Kidney epithelial cell (primary cell): ENCODE data around the gene EIF1B. TPM values are rescaled to one million over a fixed set of nuclear protein-coding genes. Genes with fewer than 3 reads are reported as not detected.

ENCODE experiments used
- DNase-seq: peaks from one replicate; pipeline ENCODE4 v3.0.0-alpha.2; 2010; ENCODE audit warnings: low read depth
- H3K27me3 ChIP-seq: 2 replicates; pipeline ENCODE4 v1.6.0; 2011; ENCODE audit warnings: low read length; ENCODE audit not compliant: control insufficient read depth, insufficient read depth
- H3K36me3 ChIP-seq: 2 replicates; pipeline ENCODE4 v1.5.1; 2011; ENCODE audit warnings: low read length; ENCODE audit not compliant: control insufficient read depth, insufficient read depth
- H3K4me3 ChIP-seq: 2 replicates; pipeline ENCODE4 v1.5.1; 2011; ENCODE audit warnings: low read depth, mild to moderate bottlenecking, control low read depth, low read length
- total RNA-seq: library from RNA; depleted of rRNA; stranded (reverse); fragments of >200 nt; gene quantifications from 2 replicates; pipeline ENCODE4 v1.2.3, GENCODE V29; 2015
- TF ChIP-seq, protein P1 (sequence below): IDR thresholded peaks from 2 replicates; pipeline ENCODE4 v1.5.1; 2011; ENCODE audit warnings: mild to moderate bottlenecking, moderate library complexity, low read length, control low read depth, inconsistent platforms; ENCODE audit not compliant: insufficient read depth, poor library complexity, severe bottlenecking

EIF1B gene
- 18.9 and 38.1 TPM in 2 replicates for total RNA-seq

DNA sequence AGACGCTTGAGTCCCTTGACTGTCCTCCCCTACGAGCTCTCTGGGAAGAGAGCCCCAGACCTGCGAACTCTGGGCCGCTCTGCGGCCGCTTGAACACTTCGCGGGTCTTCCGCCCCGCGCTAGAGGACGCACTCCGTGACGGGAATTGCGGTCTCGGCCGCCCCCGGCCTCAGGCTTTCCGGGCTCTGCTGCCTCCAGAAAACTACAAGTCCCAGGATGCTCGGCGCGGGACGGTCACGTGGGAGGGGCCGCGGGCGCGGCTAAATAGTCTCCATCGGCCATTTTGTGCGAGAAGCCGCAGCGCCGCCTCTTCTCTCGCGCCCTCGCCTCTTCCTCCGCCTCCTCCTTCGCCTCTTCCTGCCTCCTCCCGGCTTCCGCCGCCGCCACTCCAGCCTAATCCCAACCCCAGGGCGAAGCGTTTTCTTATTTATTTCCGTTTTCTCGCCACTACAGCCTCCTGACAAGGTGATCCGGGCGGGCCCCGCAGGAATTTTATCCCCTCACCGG is at the start of gene EIF1B:
EIF1B (plus strand) TSS at position 290 of the 507 bp plus-strand sequence. CDS start 235 bp downstream, outside the sequence.
- DNase-seq, result peak; percentile 67
- Histone ChIP-seq H3K27me3 (no peaks in the 10 kb centered on the region), H3K36me3 (no peaks in the 10 kb centered on the region), H3K4me3 (peak within 1 kb of the TSS; percentile 95)
- TF ChIP-seq, protein P1, sequence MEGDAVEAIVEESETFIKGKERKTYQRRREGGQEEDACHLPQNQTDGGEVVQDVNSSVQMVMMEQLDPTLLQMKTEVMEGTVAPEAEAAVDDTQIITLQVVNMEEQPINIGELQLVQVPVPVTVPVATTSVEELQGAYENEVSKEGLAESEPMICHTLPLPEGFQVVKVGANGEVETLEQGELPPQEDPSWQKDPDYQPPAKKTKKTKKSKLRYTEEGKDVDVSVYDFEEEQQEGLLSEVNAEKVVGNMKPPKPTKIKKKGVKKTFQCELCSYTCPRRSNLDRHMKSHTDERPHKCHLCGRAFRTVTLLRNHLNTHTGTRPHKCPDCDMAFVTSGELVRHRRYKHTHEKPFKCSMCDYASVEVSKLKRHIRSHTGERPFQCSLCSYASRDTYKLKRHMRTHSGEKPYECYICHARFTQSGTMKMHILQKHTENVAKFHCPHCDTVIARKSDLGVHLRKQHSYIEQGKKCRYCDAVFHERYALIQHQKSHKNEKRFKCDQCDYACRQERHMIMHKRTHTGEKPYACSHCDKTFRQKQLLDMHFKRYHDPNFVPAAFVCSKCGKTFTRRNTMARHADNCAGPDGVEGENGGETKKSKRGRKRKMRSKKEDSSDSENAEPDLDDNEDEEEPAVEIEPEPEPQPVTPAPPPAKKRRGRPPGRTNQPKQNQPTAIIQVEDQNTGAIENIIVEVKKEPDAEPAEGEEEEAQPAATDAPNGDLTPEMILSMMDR, result peak; percentile 90

DNA sequence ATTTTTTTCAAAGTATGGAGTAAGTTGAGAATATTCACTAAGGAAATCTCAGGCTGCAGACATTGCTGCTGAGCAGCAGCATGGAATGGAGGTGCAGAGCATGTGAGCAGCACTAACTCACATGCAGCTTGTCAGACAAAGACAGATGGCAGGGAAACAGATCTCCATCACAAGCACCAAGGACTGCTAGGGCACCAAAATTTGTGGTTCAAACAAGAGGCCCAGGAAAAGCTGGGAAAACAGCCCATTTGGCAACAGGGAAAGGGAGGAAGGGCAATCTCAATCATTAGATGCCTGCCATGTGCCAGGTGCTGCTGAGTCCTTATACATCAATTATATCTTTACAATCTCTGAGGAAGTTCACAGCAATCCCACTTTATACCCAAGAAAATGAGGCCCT is 47.2 kb upstream of the EIF1B start:
- DNase-seq, result no peak
- H3K27me3 ChIP-seq, result no peaks in the 10 kb centered on the region

DNA sequence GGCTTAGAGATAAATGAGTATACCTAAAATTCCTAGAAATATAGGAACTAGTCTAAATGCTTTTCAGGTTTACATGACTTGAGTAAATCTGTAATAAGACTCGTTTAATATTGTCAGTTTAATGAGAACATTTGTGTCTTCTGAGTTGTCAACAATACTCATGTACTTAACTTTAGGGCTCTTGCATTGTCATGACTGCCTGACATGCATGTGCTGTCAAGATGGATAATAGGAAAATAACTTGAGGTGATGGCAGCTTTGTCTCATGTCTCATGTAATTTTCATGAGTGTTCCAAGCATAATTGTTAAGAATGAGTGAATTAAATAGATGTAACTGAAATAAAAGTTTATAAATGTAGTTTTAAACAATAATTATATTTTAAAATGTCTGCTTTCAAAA is 45.1 kb upstream of the EIF1B start:
- DNase-seq, result no peak
- no peaks in the 10 kb centered on the region for H3K27me3 ChIP-seq
- no peak overlapping the region for H3K4me3 ChIP-seq
- TF ChIP-seq, protein P1, result no peak
- H3K36me3 ChIP-seq, result no peaks in the 10 kb centered on the region

More for the DNA sequence above, 47.2 kb upstream of the EIF1B start:
- TF ChIP-seq, protein P1, result no peak
- no peak overlapping the region for H3K4me3 ChIP-seq
- H3K36me3 ChIP-seq, result no peaks in the 10 kb centered on the region

DNA sequence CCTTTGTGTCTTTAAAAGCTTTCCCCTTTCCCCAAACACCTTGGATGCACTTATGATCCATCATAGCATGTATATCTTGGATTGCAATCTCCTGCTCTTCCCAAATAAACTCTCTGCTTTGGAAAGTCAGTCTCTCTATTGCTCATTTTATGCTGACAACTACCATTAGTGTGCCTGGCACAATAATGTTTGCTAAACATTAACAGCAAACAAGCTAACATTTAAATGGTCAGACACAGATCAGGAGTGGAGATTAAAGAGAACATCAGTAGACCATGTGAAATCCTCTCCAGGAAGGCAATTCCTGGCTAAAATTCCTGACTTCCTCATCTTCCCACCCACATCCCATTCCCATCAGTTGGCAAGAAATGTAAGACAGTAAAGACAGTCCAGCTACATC is 44.3 kb upstream of the EIF1B start:
- TF ChIP-seq, protein P1, result no peak
- DNase-seq, result no peak
- Histone ChIP-seq H3K36me3 (no peaks in the 10 kb centered on the region), H3K4me3 (no peak overlapping the region), H3K27me3 (no peaks in the 10 kb centered on the region)

DNA sequence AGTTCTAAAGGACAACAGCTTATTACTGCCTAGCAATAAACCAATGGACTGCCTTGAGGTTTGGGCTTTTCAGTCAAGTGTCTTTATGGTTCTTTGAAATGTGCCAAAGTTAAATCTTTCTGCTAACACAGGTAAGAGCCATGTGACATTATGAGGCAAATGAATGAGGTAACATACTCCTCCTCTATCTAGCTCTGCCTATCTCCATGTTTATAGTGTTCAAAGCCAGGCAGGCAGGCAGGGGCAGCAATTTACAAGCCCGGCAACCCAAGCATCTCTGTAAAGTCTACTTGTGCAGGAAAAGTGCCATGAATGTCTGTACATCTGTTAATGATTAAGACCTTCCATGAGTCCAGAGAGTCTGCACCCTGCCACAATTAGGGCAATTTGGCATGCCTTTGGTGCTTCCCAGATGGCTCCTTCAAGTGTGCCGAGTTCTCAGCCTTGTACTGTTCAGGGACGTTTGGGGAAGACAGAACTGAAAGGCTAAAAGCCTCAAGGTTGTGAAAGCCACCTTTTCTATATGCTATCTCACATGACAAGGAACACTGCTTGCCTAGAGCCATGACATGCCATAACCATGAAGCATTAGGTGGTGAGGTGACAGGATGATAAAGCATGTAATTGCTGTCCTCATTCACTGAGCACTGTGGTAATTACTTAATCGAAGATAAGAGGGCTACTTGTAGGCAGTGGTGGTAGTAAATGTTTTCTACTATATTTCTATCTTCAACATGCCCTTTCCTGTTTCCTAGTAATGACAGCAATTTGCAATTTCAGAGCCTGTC is 41.4 kb upstream of the EIF1B start:
- H3K27me3 ChIP-seq, result no peaks in the 10 kb centered on the region

More for the DNA sequence above, 41.4 kb upstream of the EIF1B start:
- TF ChIP-seq, protein P1, result no peak
- DNase-seq, result no peak
- Histone ChIP-seq H3K36me3 (no peaks in the 10 kb centered on the region), H3K4me3 (no peak overlapping the region)
